ENCODE results near the gene PROCA1.
A peak's percentile ranks its signal among the peaks of the same experiment; 100 is the strongest.

PROCA1 gene

DNA sequence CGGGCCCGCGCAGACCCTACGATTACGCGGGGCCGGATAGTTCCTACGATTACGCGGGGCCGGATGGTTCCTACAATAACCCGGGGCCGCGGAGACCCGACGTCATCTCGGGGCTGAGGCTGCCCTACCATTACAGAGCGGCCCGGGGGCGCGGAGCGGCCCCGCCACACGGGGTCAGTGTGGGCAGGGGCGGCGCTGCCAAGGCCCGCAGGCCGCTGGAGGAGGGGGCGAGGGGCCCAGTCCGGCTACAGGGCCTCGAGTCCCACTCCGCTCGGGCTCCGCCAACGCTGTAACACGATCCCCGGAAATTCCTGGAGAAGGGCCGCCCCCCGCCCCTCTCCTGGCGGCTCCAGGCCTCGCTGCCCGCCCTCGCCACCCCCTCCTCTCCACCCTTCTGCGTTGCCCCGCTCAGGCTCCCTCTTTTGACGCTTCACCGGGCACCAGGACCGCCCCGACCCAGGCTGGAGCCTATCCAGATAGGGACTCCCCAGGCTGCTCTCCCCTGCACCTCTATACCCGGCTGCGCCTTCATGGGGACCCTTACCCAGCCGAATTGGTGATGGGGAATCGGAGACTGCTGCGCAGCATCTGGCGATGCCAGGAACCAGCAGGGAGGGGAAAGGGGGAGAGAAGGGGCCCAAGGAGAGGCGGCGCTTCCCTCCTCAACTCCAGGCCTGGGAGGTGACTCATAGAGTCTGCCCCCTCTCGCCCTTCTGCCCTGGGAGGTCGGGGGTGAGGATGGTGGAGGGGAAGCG is 6.1 kb upstream of the PROCA1 start, which contains the start of gene RAB34:
Gene RAB34 (minus strand): TSS at position 291 of the 755 bp plus-strand sequence. CDS start 602 bp downstream, outside the sequence.
- Histone ChIP-seq H3K4me1 (ENCODE audit: control insufficient read depth in 5 of 5, insufficient read depth in 5 of 5, low read length in 5 of 5) (peaks cover 9 to 59% (median 46%) of the 10 kb centered on the region in 5 donors), H3K27me3 (ENCODE audit: control insufficient read depth in 5 of 5, insufficient read depth in 4 of 5, low read length in 5 of 5) (peaks cover 0 to 8% (median 2%) of the 10 kb centered on the region in 5 donors), H3K36me3 (ENCODE audit: control insufficient read depth in 5 of 5, insufficient read depth in 5 of 5, low read length in 5 of 5) (peaks cover 3 to 30% (median 28%) of the 10 kb centered on the region in 5 donors), H3K27ac (ENCODE audit: low read depth, low read length) (peak within 1 kb of the TSS; percentile 13), H3K9me3 (ENCODE audit: control insufficient read depth in 5 of 5, low read length in 5 of 5) (no peaks in the 10 kb centered on the region), H3K9ac (ENCODE audit: low read length in 5 of 5) (peak within 1 kb of the TSS; percentile 2 to 83 (median 73)), H3K4me3 (ENCODE audit: low read depth in 1 of 5, low read length in 5 of 5) (peak within 1 kb of the TSS; percentile 35 to 92 (median 66))

DNA sequence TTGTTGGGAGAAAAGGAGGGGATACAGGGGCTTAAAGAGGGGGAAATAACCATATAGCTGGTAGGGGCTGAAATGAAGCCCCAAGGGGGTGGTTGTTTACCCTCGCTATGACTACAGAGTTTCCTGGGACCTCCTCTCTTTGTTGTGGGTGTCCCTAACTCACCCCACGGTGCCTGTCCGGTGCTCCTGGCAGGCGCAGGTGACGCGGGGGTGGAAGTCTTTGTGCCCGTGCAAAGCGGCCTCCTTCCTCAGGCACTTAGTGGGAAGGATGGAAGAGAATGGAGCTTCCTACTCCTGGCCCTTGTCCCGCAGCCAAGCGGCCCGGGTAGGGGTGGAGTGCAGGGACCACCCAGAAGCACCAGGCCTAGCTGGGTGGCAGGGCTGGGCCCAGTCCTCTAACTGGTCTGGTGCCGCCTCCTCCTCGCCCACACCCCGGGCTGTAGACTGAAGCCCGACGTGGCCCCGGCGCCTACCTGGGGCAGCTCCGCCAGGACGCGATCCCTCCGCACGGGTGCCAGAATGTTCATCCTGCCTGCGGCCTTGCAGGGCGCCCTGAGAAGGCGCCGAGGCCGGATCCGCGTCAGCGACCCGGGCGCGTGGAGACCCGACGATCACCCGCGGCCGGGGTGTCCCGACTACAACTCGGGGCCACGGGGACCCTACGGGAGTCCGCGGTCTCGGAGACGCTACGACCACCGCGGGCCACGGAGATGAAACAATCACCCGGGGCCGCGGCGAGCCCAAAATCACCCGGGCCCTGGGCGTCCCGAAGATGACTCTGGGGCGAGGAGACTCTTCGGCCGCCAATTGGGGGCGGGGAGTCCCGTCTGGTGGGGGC is 5.3 kb upstream of the PROCA1 start:
- peak overlapping the region; percentile 2 to 83 (median 73) for H3K9ac ChIP-seq (ENCODE audit: low read length in 5 of 5)
- peak overlapping the region; percentile 13 for H3K27ac ChIP-seq (ENCODE audit: low read depth, low read length)
- no peaks in the 10 kb centered on the region for H3K9me3 ChIP-seq (ENCODE audit: control insufficient read depth in 5 of 5, low read length in 5 of 5)
- H3K27me3 ChIP-seq (ENCODE audit: control insufficient read depth in 5 of 5, insufficient read depth in 4 of 5, low read length in 5 of 5) = peaks cover 0 to 8% (median 4%) of the 10 kb centered on the region in 5 donors
- H3K4me1 ChIP-seq (ENCODE audit: control insufficient read depth in 5 of 5, insufficient read depth in 5 of 5, low read length in 5 of 5) = peaks cover 9 to 66% (median 52%) of the 10 kb centered on the region in 5 donors
- H3K4me3 ChIP-seq (ENCODE audit: low read depth in 1 of 5, low read length in 5 of 5) = peak overlapping the region; percentile 31 to 92 (median 65)
- peaks cover 3 to 23% (median 22%) of the 10 kb centered on the region in 5 donors for H3K36me3 ChIP-seq (ENCODE audit: control insufficient read depth in 5 of 5, insufficient read depth in 5 of 5, low read length in 5 of 5)

DNA sequence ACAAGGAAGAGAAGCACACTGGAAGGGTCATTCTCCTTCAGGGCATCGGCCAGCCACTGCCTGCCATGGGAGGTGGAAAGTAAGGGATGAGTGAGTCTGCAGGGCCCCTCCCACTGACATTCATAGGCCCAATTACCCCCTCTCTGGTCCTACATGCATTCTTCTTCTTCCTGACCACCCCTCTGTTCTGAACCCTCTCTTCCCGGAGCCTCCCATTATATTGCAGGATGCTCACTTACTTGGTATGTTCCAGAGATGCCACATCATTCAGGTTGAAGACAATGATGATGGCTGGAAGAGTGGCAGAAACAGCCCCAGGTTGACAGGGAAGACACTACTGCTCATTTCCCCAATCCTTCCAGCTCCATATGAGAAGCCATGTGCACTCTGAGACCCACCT is 3.5 kb upstream of the PROCA1 start:
- Histone ChIP-seq H3K27ac (ENCODE audit: low read depth, low read length) (no peak overlapping the region), H3K27me3 (ENCODE audit: control insufficient read depth in 5 of 5, insufficient read depth in 4 of 5, low read length in 5 of 5) (peaks cover 0 to 8% (median 4%) of the 10 kb centered on the region in 5 donors), H3K36me3 (ENCODE audit: control insufficient read depth in 5 of 5, insufficient read depth in 5 of 5, low read length in 5 of 5) (peaks cover 0 to 18% (median 15%) of the 10 kb centered on the region in 5 donors), H3K9me3 (ENCODE audit: control insufficient read depth in 5 of 5, low read length in 5 of 5) (no peaks in the 10 kb centered on the region), H3K4me3 (ENCODE audit: low read depth in 1 of 5, low read length in 5 of 5) (no peak overlapping the region), H3K4me1 (ENCODE audit: control insufficient read depth in 5 of 5, insufficient read depth in 5 of 5, low read length in 5 of 5) (peaks cover 3 to 64% (median 46%) of the 10 kb centered on the region in 5 donors), H3K9ac (ENCODE audit: low read length in 5 of 5) (no peak overlapping the region)

DNA sequence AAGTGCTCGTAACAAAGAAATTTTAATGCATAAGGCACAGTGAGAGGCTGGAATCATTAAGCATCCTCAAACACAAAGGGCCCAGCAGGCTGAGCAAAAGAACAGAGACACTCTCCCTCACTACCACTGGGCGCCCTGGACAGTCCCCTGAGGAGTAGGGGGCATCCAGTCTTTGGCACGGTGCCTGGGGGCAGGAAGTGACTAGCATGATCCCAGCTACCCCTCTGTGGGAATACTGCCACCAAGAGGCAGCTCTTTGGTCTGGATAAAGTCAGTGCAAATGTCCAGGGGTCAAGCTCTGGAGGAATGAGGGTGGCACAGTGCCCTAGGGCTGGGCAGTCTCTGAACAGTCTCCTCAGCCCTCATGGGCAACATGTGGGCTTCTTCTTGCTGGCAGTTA is 2.6 kb upstream of the PROCA1 start:
- Histone ChIP-seq H3K9me3 (ENCODE audit: control insufficient read depth in 5 of 5, low read length in 5 of 5) (no peaks in the 10 kb centered on the region), H3K27ac (ENCODE audit: low read depth, low read length) (no peak overlapping the region), H3K4me3 (ENCODE audit: low read depth in 1 of 5, low read length in 5 of 5) (no peak overlapping the region), H3K27me3 (ENCODE audit: control insufficient read depth in 5 of 5, insufficient read depth in 4 of 5, low read length in 5 of 5) (peaks cover 0 to 8% (median 4%) of the 10 kb centered on the region in 5 donors), H3K4me1 (ENCODE audit: control insufficient read depth in 5 of 5, insufficient read depth in 5 of 5, low read length in 5 of 5) (peaks cover 0 to 57% (median 43%) of the 10 kb centered on the region in 5 donors), H3K9ac (ENCODE audit: low read length in 5 of 5) (no peak overlapping the region), H3K36me3 (ENCODE audit: control insufficient read depth in 5 of 5, insufficient read depth in 5 of 5, low read length in 5 of 5) (peaks cover 0 to 18% (median 15%) of the 10 kb centered on the region in 5 donors)

DNA sequence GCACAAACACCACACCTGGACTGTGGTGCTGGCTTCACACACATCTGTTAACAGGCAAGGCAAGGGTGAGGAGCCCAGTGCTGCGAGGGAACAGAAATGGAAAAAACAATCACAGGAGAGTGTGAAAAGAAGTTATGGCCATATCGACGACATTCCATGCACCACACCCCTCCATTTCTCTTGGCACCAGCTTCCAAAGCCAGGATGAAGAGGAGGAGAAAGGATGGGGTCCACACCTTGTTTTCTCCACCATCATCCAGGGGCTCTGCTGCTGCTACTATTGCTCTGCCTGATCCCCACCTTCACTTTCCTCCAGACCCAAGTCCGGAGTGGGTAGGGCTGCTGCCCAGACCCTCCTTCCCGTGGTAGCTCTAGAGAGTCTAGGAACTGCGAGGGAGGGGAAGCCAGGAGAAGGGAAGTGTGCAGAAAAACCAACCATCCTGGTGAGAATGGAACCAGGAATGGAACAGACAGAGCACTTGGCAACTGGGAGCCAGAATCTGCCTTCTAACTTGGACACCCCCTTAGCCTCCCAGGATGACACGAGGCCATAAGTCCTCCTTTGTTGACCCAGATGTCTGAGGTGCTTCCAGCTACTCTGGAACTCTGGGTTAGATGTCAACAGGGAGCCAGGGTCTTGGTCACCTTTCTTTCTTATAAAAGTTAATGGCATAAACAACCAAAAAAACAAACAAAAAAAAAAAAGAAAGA is 1.2 kb upstream of the PROCA1 start:
- Histone ChIP-seq H3K36me3 (ENCODE audit: control insufficient read depth in 5 of 5, insufficient read depth in 5 of 5, low read length in 5 of 5) (peaks cover 0 to 18% (median 15%) of the 10 kb centered on the region in 5 donors), H3K27ac (ENCODE audit: low read depth, low read length) (no peak overlapping the region), H3K9ac (ENCODE audit: low read length in 5 of 5) (no peak overlapping the region), H3K4me3 (ENCODE audit: low read depth in 1 of 5, low read length in 5 of 5) (peak overlapping the region in 1 of 5 donors; percentile 65), H3K9me3 (ENCODE audit: control insufficient read depth in 5 of 5, low read length in 5 of 5) (no peaks in the 10 kb centered on the region), H3K4me1 (ENCODE audit: control insufficient read depth in 5 of 5, insufficient read depth in 5 of 5, low read length in 5 of 5) (peaks cover 0 to 43% (median 30%) of the 10 kb centered on the region in 5 donors), H3K27me3 (ENCODE audit: control insufficient read depth in 5 of 5, insufficient read depth in 4 of 5, low read length in 5 of 5) (peaks cover 0 to 8% (median 4%) of the 10 kb centered on the region in 5 donors)

DNA sequence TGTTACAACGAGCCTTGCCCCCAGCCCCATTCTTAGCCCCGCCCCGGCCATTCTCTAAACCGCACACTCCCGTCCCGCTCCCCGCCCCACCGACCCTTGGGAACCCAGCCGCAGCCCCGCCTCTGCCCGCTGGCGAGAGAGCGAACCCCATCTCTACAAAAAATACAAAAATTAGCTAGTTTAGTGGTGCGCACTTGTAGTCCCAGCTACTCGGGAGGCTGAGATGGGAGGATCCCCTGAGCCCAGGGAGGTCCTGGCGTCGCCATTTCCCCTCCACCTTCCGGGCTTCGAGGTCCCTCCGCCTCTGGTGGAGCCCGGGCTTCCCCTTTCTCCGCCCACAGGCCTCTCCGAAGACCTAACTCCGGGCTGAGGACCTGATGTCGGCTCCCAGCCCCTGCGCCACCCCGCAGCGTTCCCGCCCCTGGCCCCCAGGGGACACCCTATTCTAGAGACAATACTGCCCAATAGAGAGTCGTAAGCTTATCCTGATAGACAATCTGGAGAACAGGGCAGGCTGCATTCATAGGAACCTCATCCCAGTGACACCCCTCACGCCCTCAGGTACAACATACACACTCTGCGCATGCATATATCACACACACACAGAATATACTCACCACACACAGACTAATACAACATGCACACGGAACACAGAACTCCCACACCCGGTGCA is 480 bp upstream of the PROCA1 start:
- H3K27ac ChIP-seq (ENCODE audit: low read depth, low read length) = no peak overlapping the region
- H3K27me3 ChIP-seq (ENCODE audit: control insufficient read depth in 5 of 5, insufficient read depth in 4 of 5, low read length in 5 of 5) = peaks cover 0 to 8% (median 4%) of the 10 kb centered on the region in 5 donors
- peaks cover 0 to 18% (median 15%) of the 10 kb centered on the region in 5 donors for H3K36me3 ChIP-seq (ENCODE audit: control insufficient read depth in 5 of 5, insufficient read depth in 5 of 5, low read length in 5 of 5)
- peak overlapping the region in 4 of 5 donors; percentile 59 to 68 (median 65) for H3K9ac ChIP-seq (ENCODE audit: low read length in 5 of 5)
- no peaks in the 10 kb centered on the region for H3K9me3 ChIP-seq (ENCODE audit: control insufficient read depth in 5 of 5, low read length in 5 of 5)
- H3K4me3 ChIP-seq (ENCODE audit: low read depth in 1 of 5, low read length in 5 of 5) = peak overlapping the region; percentile 36 to 80 (median 71)
- peaks cover 0 to 37% (median 29%) of the 10 kb centered on the region in 5 donors for H3K4me1 ChIP-seq (ENCODE audit: control insufficient read depth in 5 of 5, insufficient read depth in 5 of 5, low read length in 5 of 5)

DNA sequence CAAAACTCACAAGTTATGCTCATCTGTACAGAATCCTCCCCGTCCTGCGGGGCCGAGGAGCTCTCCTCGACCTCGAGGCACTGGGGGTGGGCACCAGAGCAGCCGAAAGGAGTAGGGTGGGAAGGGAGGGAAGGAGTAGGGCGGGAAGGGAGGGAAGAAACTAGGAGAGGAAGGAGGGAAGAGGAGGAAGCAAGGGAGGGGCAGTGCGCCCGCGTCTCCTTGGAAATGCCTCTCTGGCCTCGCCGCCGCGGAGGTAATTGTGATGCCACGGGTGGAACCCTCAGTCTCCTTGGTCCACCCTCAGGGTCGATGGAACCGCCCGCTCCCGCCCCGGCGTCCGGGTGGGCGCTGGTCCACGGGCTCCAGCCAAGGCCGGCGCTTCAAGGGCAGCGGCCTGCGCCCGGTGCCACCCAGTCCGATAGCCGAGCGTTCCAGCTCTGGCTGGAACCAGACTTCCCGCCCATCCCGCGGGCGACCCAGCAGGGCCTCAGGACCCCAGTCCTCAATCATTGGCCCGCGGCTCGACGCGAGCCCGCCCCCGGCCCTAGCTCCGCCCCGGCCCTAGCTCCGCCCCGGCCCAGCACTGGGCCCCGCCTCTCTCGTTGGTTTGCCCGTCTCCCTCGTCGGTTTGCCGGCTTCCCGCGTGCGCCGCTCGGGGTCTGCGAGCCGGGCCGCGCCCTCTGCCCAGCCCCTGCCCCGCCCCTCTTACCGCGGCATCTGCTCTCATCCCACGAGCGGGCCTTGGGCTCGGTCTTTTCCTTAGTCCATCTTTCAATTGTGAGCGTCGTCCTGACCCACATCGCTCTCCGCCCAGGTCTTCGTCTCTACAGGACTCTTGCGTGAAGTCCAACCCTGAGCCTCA is 596 bp downstream of the PROCA1 start:
- H3K9ac ChIP-seq (ENCODE audit: low read length in 5 of 5) = peak overlapping the region in 4 of 5 donors; percentile 59 to 72 (median 65)

DNA sequence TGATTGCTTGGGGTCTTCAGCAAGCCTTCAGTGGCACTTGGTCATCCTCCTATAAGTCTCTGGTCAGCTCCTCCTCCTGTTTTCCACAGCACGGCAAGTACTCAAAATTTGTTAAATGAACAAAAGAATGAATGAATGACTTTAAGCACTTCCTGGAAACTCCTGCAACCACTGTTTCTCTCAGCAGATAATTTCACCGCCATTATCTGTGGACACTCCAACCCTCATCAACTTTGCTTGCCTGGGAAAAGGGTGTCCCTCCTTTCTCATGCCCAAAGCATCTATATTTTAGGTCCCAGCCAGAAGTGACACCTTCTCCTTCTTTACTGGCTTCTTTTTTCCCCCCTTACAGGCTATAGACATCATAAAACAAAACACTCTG is 4.4 kb downstream of the PROCA1 start:
- Histone ChIP-seq H3K27ac (ENCODE audit: low read depth, low read length) (no peak overlapping the region), H3K9ac (ENCODE audit: low read length in 5 of 5) (no peak overlapping the region), H3K9me3 (ENCODE audit: control insufficient read depth in 5 of 5, low read length in 5 of 5) (no peaks in the 10 kb centered on the region), H3K27me3 (ENCODE audit: control insufficient read depth in 5 of 5, insufficient read depth in 4 of 5, low read length in 5 of 5) (peaks cover 0 to under 1% (median 0%) of the 10 kb centered on the region in 5 donors), H3K4me1 (ENCODE audit: control insufficient read depth in 5 of 5, insufficient read depth in 5 of 5, low read length in 5 of 5) (peaks cover 0 to 35% (median 23%) of the 10 kb centered on the region in 5 donors), H3K36me3 (ENCODE audit: control insufficient read depth in 5 of 5, insufficient read depth in 5 of 5, low read length in 5 of 5) (peaks cover 0 to 35% (median 26%) of the 10 kb centered on the region in 5 donors), H3K4me3 (ENCODE audit: low read depth in 1 of 5, low read length in 5 of 5) (no peak overlapping the region)

More for the DNA sequence above, 596 bp downstream of the PROCA1 start:
- Histone ChIP-seq H3K9me3 (ENCODE audit: control insufficient read depth in 5 of 5, low read length in 5 of 5) (no peaks in the 10 kb centered on the region), H3K4me1 (ENCODE audit: control insufficient read depth in 5 of 5, insufficient read depth in 5 of 5, low read length in 5 of 5) (peaks cover 0 to 30% (median 21%) of the 10 kb centered on the region in 5 donors), H3K4me3 (ENCODE audit: low read depth in 1 of 5, low read length in 5 of 5) (peak overlapping the region; percentile 65 to 80 (median 72)), H3K27me3 (ENCODE audit: control insufficient read depth in 5 of 5, insufficient read depth in 4 of 5, low read length in 5 of 5) (peaks cover 0 to 4% (median 2%) of the 10 kb centered on the region in 5 donors), H3K27ac (ENCODE audit: low read depth, low read length) (peak overlapping the region; percentile 57), H3K36me3 (ENCODE audit: control insufficient read depth in 5 of 5, insufficient read depth in 5 of 5, low read length in 5 of 5) (peaks cover 0 to 18% (median 15%) of the 10 kb centered on the region in 5 donors)

Data from subcutaneous abdominal adipose tissue (tissue), 5 donors.